ENCODE measurements around the gene RPS6KA3. TPM values are rescaled to one million over a fixed set of nuclear protein-coding genes. Genes with fewer than 3 reads are reported as not detected.

Gene RPS6KA3
- total and polyA plus RNA-seq, 2 of the 8 experiments (the other 6 are each of a cell fraction or from before 2014, with no cell fraction given), result 7.1 to 13.0 TPM

DNA sequence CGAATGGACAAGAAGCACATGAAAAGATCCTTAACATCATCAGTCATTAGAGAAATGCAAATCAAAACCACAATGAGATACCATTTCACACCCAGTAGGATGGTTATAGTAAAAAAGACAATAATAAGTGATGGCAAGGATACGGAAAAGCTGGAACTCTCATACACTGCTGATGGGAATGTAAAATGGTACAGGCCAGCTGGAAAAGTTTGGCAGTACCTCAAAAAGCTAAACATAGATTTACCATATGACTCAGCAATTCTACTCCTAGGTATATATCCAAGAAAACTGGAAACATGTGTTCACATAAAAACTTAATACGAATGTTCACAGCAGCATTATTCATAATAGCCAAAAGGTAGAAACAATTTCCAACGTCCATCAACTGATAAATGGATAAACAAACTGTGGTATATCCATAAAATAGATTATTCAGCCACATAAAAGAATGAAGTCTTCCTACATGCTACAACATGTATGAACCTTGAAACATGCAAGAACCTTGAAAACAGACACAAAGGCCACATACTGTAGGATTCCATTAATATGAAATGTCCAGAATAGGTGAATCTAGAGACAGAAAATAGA, 11.9 kb downstream of the RPS6KA3 start:
- FAIRE-seq, result no peak
- H2BK15ac ChIP-seq (ENCODE audit: low read length), result no peak overlapping the region
- TF ChIP-seq EGR1 (IDR thresholded peaks at IDR 0.05; ENCODE audit: borderline replicate concordance, low read depth, low read length), result no peak
- no peak for TF ChIP-seq CHD2 (IDR thresholded peaks at IDR 0.05; ENCODE audit: low read length)
- no peak for TF ChIP-seq CBX8 (IDR thresholded peaks at IDR 0.05; ENCODE audit: borderline replicate concordance, low read depth, low read length)
- no peak for TF ChIP-seq BRCA1 (IDR thresholded peaks at IDR 0.05; ENCODE audit: low read depth, low read length)
- no peak for TF ChIP-seq PHF8 (conservative IDR thresholded peaks at IDR 0.05; ENCODE audit: low read depth, low read length)
- TF ChIP-seq BACH1 (IDR thresholded peaks at IDR 0.05; ENCODE audit: low read length), result no peak
- TF ChIP-seq, protein P1, sequence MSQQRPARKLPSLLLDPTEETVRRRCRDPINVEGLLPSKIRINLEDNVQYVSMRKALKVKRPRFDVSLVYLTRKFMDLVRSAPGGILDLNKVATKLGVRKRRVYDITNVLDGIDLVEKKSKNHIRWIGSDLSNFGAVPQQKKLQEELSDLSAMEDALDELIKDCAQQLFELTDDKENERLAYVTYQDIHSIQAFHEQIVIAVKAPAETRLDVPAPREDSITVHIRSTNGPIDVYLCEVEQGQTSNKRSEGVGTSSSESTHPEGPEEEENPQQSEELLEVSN (IDR thresholded peaks at IDR 0.05), result no peak
- no peak for TF ChIP-seq SIX5 (IDR thresholded peaks at IDR 0.05; ENCODE audit: low read depth, low read length)
- no peak for TF ChIP-seq CREB1 (IDR thresholded peaks at IDR 0.05)
- TF ChIP-seq SIRT6 (IDR thresholded peaks at IDR 0.05; ENCODE audit: low read length), result no peak
- TF ChIP-seq MAFK (IDR thresholded peaks at IDR 0.05; ENCODE audit: low read depth, low read length), result no peak
- TF ChIP-seq SIN3A (conservative IDR thresholded peaks at IDR 0.05 in 1 of 2, IDR thresholded peaks at IDR 0.05 in 1 of 2; ENCODE audit: low read depth in 1 of 2, low read length in 2 of 2), result no peak
- no peak for TF ChIP-seq FOSL1 (IDR thresholded peaks at IDR 0.05; ENCODE audit: insufficient read depth, low read depth, low read length)
- TF ChIP-seq, protein P2, sequence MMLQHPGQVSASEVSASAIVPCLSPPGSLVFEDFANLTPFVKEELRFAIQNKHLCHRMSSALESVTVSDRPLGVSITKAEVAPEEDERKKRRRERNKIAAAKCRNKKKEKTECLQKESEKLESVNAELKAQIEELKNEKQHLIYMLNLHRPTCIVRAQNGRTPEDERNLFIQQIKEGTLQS (IDR thresholded peaks at IDR 0.05; ENCODE audit: insufficient read depth, low read depth, low read length), result no peak

More for the DNA sequence above, 11.9 kb downstream of the RPS6KA3 start:
- no peak overlapping the region for H3K56ac ChIP-seq (replicated peaks; ENCODE audit: insufficient read length, low read depth, low read length)
- no peak overlapping the region for H3K4me3 ChIP-seq (ENCODE audit: extremely low read depth in 1 of 4, insufficient read depth in 2 of 4, low read depth in 3 of 4, low read length in 4 of 4)
- H4K8ac ChIP-seq (ENCODE audit: extremely low read depth, insufficient read depth, low read length), result no peak overlapping the region
- no peaks in the 10 kb centered on the region for H3K79me1 ChIP-seq (ENCODE audit: low read depth, low read length)
- no peak overlapping the region for H3K14ac ChIP-seq (ENCODE audit: insufficient read length)
- no peak overlapping the region for H3K23ac ChIP-seq (ENCODE audit: insufficient read length)
- CTCF ChIA-PET (ENCODE audit: partially characterized antibody), result no interaction called here
- H2AFZ ChIP-seq (ENCODE audit: low read length), result no peak overlapping the region
- H3K4ac ChIP-seq (replicated peaks; ENCODE audit: insufficient read length, low read depth, low read length), result no peak overlapping the region
- H2BK5ac ChIP-seq (ENCODE audit: low read depth, low read length), result no peak overlapping the region
- no peak overlapping the region for H2BK12ac ChIP-seq (ENCODE audit: low read depth, low read length)
- H3K79me2 ChIP-seq (ENCODE audit: control insufficient read depth in 1 of 2, insufficient read depth in 2 of 2, low read length in 2 of 2), result no peaks in the 10 kb centered on the region; a peak in 1 of 4 replicates
- no peak overlapping the region for H3K18ac ChIP-seq (ENCODE audit: extremely low read depth, low read length)
- no peak for DNase-seq (ENCODE audit: low read depth in 1 of 2, low spot score in 2 of 2)
- H2AK5ac ChIP-seq (ENCODE audit: low read depth, low read length), result no peak overlapping the region
- peaks cover 0 to 3% of the 10 kb centered on the region in 2 experiments for H4K20me1 ChIP-seq (replicated peaks in 1 of 2; ENCODE audit: control insufficient read depth in 1 of 2, insufficient read depth in 2 of 2, low read length in 2 of 2)
- no peak overlapping the region for H3K4me2 ChIP-seq (ENCODE audit: insufficient read depth in 1 of 2, low read depth in 2 of 2, low read length in 2 of 2)
- no peaks in the 10 kb centered on the region for H3K36me3 ChIP-seq (ENCODE audit: control insufficient read depth in 2 of 4, insufficient read depth in 4 of 4, low read length in 3 of 4)
- 83% methylated on average over 4 of the region's 4 CpGs; no CpG with 5 or more reads in 1 of the 2 experiments for WGBS, 2 experiments (ENCODE audit: extremely low coverage in 1 of 2, insufficient coverage in 1 of 2, insufficient read length in 1 of 2, insufficient replicate concordance in 2 of 2, low coverage in 1 of 2, low lambda C conversion rate in 2 of 2, missing lambda C conversion rate in 1 of 2)
- POLR2A ChIA-PET (ENCODE audit: partially characterized antibody), result no interaction called here
- H2BK20ac ChIP-seq (ENCODE audit: low read length), result no peak overlapping the region
- H3K9me3 ChIP-seq (ENCODE audit: insufficient read depth in 2 of 2, low read depth in 1 of 2, low read length in 1 of 2), result no peaks in the 10 kb centered on the region
- no peaks in the 10 kb centered on the region for H3K23me2 ChIP-seq (ENCODE audit: low read depth, low read length)
- no peak overlapping the region for H4K91ac ChIP-seq (replicated peaks; ENCODE audit: insufficient read length, low read length)
- no peak overlapping the region for H4K5ac ChIP-seq (ENCODE audit: insufficient read length, low read depth, low read length)
- H3K27me3 ChIP-seq (replicated peaks in 1 of 4; ENCODE audit: control insufficient read depth in 3 of 4, extremely low read depth in 1 of 4, insufficient read depth in 3 of 4, low read length in 3 of 4), result no peaks in the 10 kb centered on the region
- no peak overlapping the region for H3K27ac ChIP-seq (ENCODE audit: low read depth, low read length)
- no peak overlapping the region for H2BK120ac ChIP-seq (replicated peaks; ENCODE audit: low read depth, low read length)
- H3K4me1 ChIP-seq (replicated peaks in 1 of 4; ENCODE audit: control insufficient read depth in 3 of 4, insufficient read depth in 4 of 4, low read length in 3 of 4), result no peaks in the 10 kb centered on the region
- no peak overlapping the region for H3K9ac ChIP-seq (replicated peaks in 1 of 4; ENCODE audit: extremely low read depth in 1 of 4, low read depth in 3 of 4, low read length in 3 of 4)
